CD4-positive, alpha-beta T cell (primary cell): ENCODE data around the gene HAGHL. TPM values are rescaled to one million over a fixed set of nuclear protein-coding genes. Genes with fewer than 3 reads are reported as not detected.

Source experiments
- ATAC-seq: fragments of 200-7000 bp; cut with Tn5 transposase; one replicate; pipeline ENCODE4 v1.10.0; 2022; ENCODE audit warnings: mild to moderate bottlenecking; ENCODE audit not compliant: poor library complexity
- CTCF ChIA-PET: fragments of 350-600 bp; sonication (Branson Sonifier 250); formaldehyde crosslinking; loops from one replicate; lab custom pipeline; 2021; ENCODE audit warnings: antibody characterized with exemption, inconsistent platforms; lab: Charles Lee
- POLR2A ChIA-PET: fragments of 350-600 bp; sonication (Branson Sonifier 250); formaldehyde crosslinking; loops from one replicate; lab custom pipeline; 2021; ENCODE audit warnings: antibody characterized with exemption, inconsistent platforms; lab: Charles Lee
- DNase-seq, 14 experiments: peaks; one replicate each; pipeline ENCODE4 v3.0.0-alpha.2; 2013 to 2020; ENCODE audit warnings: mixed read lengths in 2 of 14
- H3K27ac ChIP-seq, 2 donors: one replicate each; pipeline versions ENCODE4 v1.5.1 to v1.7.0; 2013; ENCODE audit warnings: low read length in 2 of 2, low read depth in 1 of 2, mild to moderate bottlenecking in 1 of 2
- H3K27me3 ChIP-seq, 2 experiments: 1 replicate in 1 of 2; 2 replicates in 1 of 2; pipeline versions ENCODE4 v1.6.1 to v1.7.0; 2013; ENCODE audit warnings: low read length in 2 of 2, control low read depth in 1 of 2, mild to moderate bottlenecking in 1 of 2, moderate library complexity in 1 of 2; ENCODE audit not compliant: insufficient read depth in 2 of 2, control insufficient read depth in 1 of 2
- H3K36me3 ChIP-seq: one replicate; pipeline ENCODE4 v1.6.1; 2013; ENCODE audit warnings: low read length, control low read depth; ENCODE audit not compliant: insufficient read depth
- H3K4me1 ChIP-seq: one replicate; pipeline ENCODE4 v1.6.1; 2013; ENCODE audit warnings: low read length, control low read depth; ENCODE audit not compliant: insufficient read depth
- H3K4me3 ChIP-seq: one replicate; pipeline ENCODE4 v1.5.1; 2013; ENCODE audit warnings: mild to moderate bottlenecking, low read length, moderate library complexity
- H3K9me3 ChIP-seq, 2 experiments: 1 replicate in 1 of 2; 2 replicates in 1 of 2; pipeline versions ENCODE4 v1.6.1 to v1.7.0; 2013; ENCODE audit warnings: low read length in 2 of 2, mild to moderate bottlenecking in 2 of 2, control low read depth in 1 of 2, moderate library complexity in 1 of 2; ENCODE audit not compliant: control insufficient read depth in 1 of 2, insufficient read depth in 1 of 2
- H3K27ac Mint-ChIP-seq: one replicate; pipeline ENCODE4 v1.8.0; 2020; ENCODE audit warnings: mixed read lengths
- H3K27me3 Mint-ChIP-seq: one replicate; pipeline ENCODE4 v1.8.0; 2021; ENCODE audit warnings: mixed read lengths
- H3K36me3 Mint-ChIP-seq: one replicate; pipeline ENCODE4 v1.8.0; 2021; ENCODE audit warnings: low read depth, mixed read lengths
- H3K4me1 Mint-ChIP-seq: one replicate; pipeline ENCODE4 v1.8.0; 2021; ENCODE audit warnings: low read depth, mixed read lengths
- H3K4me3 Mint-ChIP-seq: one replicate; pipeline ENCODE4 v1.8.0; 2020; ENCODE audit warnings: mild to moderate bottlenecking, mixed read lengths
- H3K9me3 Mint-ChIP-seq: one replicate; pipeline ENCODE4 v1.8.0; 2020; ENCODE audit warnings: mixed read lengths
- intact Hi-C, 2 experiments: fragments of 100-400 bp; cut with DNase I in 1 of 2; cut with micrococcal nuclease in 1 of 2; formaldehyde crosslinking; loops; one replicate each; pipeline versions ENCODE4 v1.15.1 to v1.9.0; 2023 to 2025; cut with DNase I, micrococcal nuclease
- total RNA-seq, 174 experiments: library from RNA in 2 of 174; stranded (reverse) in 2 of 174; gene quantifications; one replicate each; pipeline ENCODE4 v1.2.3 and lab custom pipeline; 2021 to 2026
- TF ChIP-seq, protein P1 (sequence below): fragments of 200-600 bp; IDR thresholded peaks from one replicate; pipeline ENCODE4 v1.8.0; 2022; ENCODE audit warnings: antibody characterized with exemption, mild to moderate bottlenecking

HAGHL gene
- total RNA-seq, 2 experiments from 2014 or later, result 7.1 to 9.2 TPM

DNA sequence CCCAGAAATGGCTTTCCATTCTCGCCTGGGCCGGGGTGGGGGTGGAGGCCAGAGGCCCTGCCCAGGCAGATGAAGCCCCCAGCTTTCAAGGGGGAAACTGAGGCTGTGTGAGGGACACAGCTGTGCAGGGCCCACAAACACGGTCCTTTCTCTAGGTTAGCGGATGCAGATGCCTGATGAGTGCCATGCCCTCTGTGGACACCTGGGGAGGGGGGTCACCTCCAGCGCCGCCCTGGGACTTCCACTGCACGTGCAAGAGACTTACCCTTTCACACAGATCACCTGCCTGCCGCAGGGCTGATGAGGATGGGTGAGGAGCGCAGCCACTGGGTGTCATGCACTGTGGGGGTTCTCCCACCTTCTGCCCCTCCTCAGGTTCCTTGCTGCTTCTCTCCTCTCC is 8.5 kb upstream of the HAGHL start:
- Mint-ChIP-seq H3K4me3 (no peak overlapping the region), H3K36me3 (no peaks in the 10 kb centered on the region), H3K4me1 (peaks cover 21% of the 10 kb centered on the region), H3K27me3 (peaks cover 8% of the 10 kb centered on the region), H3K9me3 (no peaks in the 10 kb centered on the region), H3K27ac (no peak overlapping the region)
- ChIA-PET POLR2A (interaction anchor here (1.4 kb wide), 1 partner anchor 10 kb away, joined by 6 read pairs; no protein-coding TSS in a partner anchor), CTCF (no interaction called here)
- H3K9me3 ChIP-seq, result peaks cover 0 to 16% of the 10 kb centered on the region in 2 experiments
- DNase-seq (no peak), ATAC-seq (no peak)
- TF ChIP-seq, protein P1, sequence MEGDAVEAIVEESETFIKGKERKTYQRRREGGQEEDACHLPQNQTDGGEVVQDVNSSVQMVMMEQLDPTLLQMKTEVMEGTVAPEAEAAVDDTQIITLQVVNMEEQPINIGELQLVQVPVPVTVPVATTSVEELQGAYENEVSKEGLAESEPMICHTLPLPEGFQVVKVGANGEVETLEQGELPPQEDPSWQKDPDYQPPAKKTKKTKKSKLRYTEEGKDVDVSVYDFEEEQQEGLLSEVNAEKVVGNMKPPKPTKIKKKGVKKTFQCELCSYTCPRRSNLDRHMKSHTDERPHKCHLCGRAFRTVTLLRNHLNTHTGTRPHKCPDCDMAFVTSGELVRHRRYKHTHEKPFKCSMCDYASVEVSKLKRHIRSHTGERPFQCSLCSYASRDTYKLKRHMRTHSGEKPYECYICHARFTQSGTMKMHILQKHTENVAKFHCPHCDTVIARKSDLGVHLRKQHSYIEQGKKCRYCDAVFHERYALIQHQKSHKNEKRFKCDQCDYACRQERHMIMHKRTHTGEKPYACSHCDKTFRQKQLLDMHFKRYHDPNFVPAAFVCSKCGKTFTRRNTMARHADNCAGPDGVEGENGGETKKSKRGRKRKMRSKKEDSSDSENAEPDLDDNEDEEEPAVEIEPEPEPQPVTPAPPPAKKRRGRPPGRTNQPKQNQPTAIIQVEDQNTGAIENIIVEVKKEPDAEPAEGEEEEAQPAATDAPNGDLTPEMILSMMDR, result no peak
- H3K36me3 ChIP-seq, result no peaks in the 10 kb centered on the region
- H3K4me1 ChIP-seq, result peaks cover 51% of the 10 kb centered on the region
- intact Hi-C loops, result no loop called here
- peaks cover 7 to 14% of the 10 kb centered on the region in 2 experiments for H3K27me3 ChIP-seq
- H3K4me3 ChIP-seq, result no peak overlapping the region
- H3K27ac ChIP-seq, result no peak overlapping the region

DNA sequence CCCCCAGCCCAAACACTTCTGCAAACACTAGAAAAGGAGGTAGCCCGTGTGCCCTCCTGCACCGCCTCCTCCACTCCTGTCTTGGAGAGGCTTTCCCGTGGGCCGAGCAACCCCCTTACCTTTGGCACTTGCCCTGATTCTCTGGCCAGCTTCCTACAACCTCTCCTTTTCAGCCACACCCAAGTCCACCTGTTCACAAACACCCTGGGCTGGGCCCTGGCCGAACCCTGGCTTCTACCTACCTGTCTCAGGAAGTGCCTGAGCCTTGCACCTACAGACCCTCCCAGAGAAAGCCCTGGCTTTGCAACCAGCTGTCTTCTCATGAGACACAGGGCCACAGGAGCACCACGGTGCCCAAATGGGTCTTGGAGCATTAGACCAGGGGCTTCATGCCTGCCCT is 8.0 kb upstream of the HAGHL start:
- Histone ChIP-seq H3K9me3 (peaks cover 0 to 16% of the 10 kb centered on the region in 2 experiments), H3K36me3 (no peaks in the 10 kb centered on the region), H3K27me3 (peaks cover 7 to 11% of the 10 kb centered on the region in 2 experiments), H3K4me1 (peaks cover 54% of the 10 kb centered on the region), H3K27ac (no peak overlapping the region), H3K4me3 (no peak overlapping the region)
- H3K4me1 Mint-ChIP-seq, result peaks cover 21% of the 10 kb centered on the region
- CTCF ChIA-PET, result interaction anchor here (2.3 kb wide), 1 partner anchor 22 kb away, joined by 9 read pairs; the partner anchor contains the start of gene CIAO3
- TF ChIP-seq, protein P1, result no peak
- no peak for DNase-seq
- no peak for ATAC-seq
- H3K9me3 Mint-ChIP-seq, result no peaks in the 10 kb centered on the region
- peaks cover 4% of the 10 kb centered on the region for H3K27me3 Mint-ChIP-seq
- POLR2A ChIA-PET, result interaction anchor here (1.4 kb wide), 1 partner anchor 9 kb away, joined by 6 read pairs; no protein-coding TSS in a partner anchor
- H3K36me3 Mint-ChIP-seq, result no peaks in the 10 kb centered on the region
- intact Hi-C loops, result no loop called here
- peak overlapping the region; percentile 73 for H3K4me3 Mint-ChIP-seq
- H3K27ac Mint-ChIP-seq, result peak overlapping the region; percentile 52

DNA sequence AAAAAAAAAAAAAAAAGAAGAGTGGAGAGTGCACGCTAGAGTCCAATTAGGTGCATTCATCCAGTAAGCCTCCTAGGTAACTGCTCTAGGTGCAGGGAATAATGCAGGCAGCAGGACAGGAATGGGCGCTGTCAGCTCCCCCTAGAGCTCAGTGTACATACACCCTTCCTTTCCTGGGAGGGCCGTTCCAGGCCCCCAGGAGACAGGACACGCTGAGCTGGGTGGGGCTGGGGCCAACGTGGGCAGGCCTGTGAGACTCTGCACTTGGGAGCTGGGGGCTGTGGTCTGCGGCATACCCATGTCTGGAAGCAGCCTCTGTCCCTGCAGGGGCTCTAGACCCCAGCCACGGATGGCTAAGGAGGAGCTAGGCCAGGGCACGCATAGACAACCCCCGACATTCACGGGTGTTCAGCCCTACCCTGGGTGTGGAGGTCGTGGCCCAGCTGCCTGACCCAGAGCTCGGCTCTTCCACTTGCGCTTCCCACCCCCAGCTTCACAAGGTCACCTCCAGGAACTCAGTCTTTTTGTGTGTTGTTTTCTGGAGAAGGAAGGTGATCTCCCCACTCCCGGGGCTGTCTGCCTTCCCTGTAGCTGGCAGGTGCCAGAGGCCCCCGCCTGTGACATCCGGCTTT is 7.0 kb upstream of the HAGHL start:
- ChIA-PET POLR2A (interaction anchor here (0.6 to 2.5 kb wide), 10 partner anchors 8 to 245 kb away, joined by 3 to 20 read pairs (median 4); partner anchors contain the start of genes CIAO3 and STUB1), CTCF (interaction anchor here (2.3 kb wide), 1 partner anchor 21 kb away, joined by 9 read pairs; the partner anchor contains the start of gene CIAO3)
- H3K36me3 ChIP-seq, result no peaks in the 10 kb centered on the region
- Mint-ChIP-seq H3K27ac (peak overlapping the region; percentile 68), H3K36me3 (no peaks in the 10 kb centered on the region), H3K4me3 (peak overlapping the region; percentile 87), H3K27me3 (no peaks in the 10 kb centered on the region), H3K4me1 (peaks cover 21% of the 10 kb centered on the region), H3K9me3 (no peaks in the 10 kb centered on the region)
- intact Hi-C loops, result no loop called here
- DNase-seq (no peak), ATAC-seq (no peak)
- H3K27me3 ChIP-seq, result peaks cover 7 to 9% of the 10 kb centered on the region in 2 experiments
- H3K4me3 ChIP-seq, result peak overlapping the region; percentile 63
- H3K9me3 ChIP-seq, result peaks cover 0 to 16% of the 10 kb centered on the region in 2 experiments
- TF ChIP-seq, protein P1, result no peak
- peak overlapping the region in 1 of 2 donors; percentile 35 for H3K27ac ChIP-seq
- H3K4me1 ChIP-seq, result peaks cover 48% of the 10 kb centered on the region
